Pancreas (tissue), 10 donors: ENCODE results near the gene AUTS2. TPM values are rescaled to one million over a fixed set of nuclear protein-coding genes. Genes with fewer than 3 reads are reported as not detected.

Experiments used
- ATAC-seq, 4 donors: fragments of 200-7000 bp; cut with Tn5 transposase; one replicate each; pipeline versions ENCODE4 v1.8.0 to v1.9.1; 2020; ENCODE audit warnings: mild to moderate bottlenecking in 4 of 4, moderate library complexity in 4 of 4
- DNase-seq, 6 donors: peaks; one replicate each; pipeline ENCODE4 v3.0.0-alpha.2; 2020
- FAIRE-seq: peaks from 2 replicates; lab custom pipeline; 2012; peaks lifted over from hg19 to GRCh38; lab: Jason Lieb, UNC
- H3K27ac ChIP-seq, 4 donors: fragments of 200-600 bp; sonication (generic); 1 replicate in 3 of 4; 2 replicates in 1 of 4; pipeline versions ENCODE4 v1.5.0 to v1.8.0; 2020
- H3K27me3 ChIP-seq, 4 donors: fragments of 200-600 bp; one replicate each; pipeline ENCODE4 v1.8.0; 2021
- H3K36me3 ChIP-seq, 3 donors: fragments of 200-600 bp; sonication (generic) in 1 of 3; one replicate each; pipeline versions ENCODE4 v1.5.0 to v1.8.0; 2020 to 2021
- H3K4me1 ChIP-seq, 3 donors: fragments of 200-600 bp; one replicate each; pipeline ENCODE4 v1.8.0; 2021
- H3K4me3 ChIP-seq, 4 donors: fragments of 200-600 bp; sonication (generic) in 2 of 4; one replicate each; pipeline versions ENCODE4 v1.5.0 to v1.8.0; 2020 to 2021
- H3K9me3 ChIP-seq, 4 donors: fragments of 200-600 bp; one replicate each; pipeline ENCODE4 v1.8.0; 2021
- CTCF ChIP-seq, 4 donors: fragments of 200-600 bp; sonication (generic) in 3 of 4; IDR thresholded peaks; one replicate each; pipeline versions ENCODE4 v1.5.0 to v1.8.0; 2021; ENCODE audit warnings: antibody characterized with exemption in 4 of 4
- WGBS, 2 donors: extraction: QIAGEN DNeasy Blood & Tissue Kit; methylation state at CpG; one replicate each; pipeline ENCODE4 v1.1.7; 2013; 5-methylcytosine and 5-hydroxymethylcytosine counted together
- intact Hi-C, 3 donors: fragments of 100-400 bp; cut with DNase I; formaldehyde crosslinking; loops; one replicate each; pipeline versions ENCODE4 v1.11.1 to v1.14.2; 2022
- polyA plus RNA-seq, 2 donors: library from polyadenylated mRNA; stranded (reverse); fragments of 200-250 nt; gene quantifications; one replicate each; pipeline ENCODE4 v1.2.3, GENCODE V29; 2013
- total RNA-seq, 6 donors: library from RNA; stranded (reverse); fragmentation: NEBNext Ultra II Directional in 4 of 6; extraction: Animal tissue kit (Norgen Biotek cat#: 25700) in 4 of 6; gene quantifications; one replicate each; pipeline versions ENCODE4 v1.2.1 to v1.2.4, GENCODE V29; 2021 to 2023
- donor health status: healthy with polysubstance abuse.
- donor health status: DM: no; HTN: no; CAD: no; lungs with moderate emphysema.
- donor health status: DM: no; HTN: no; CAD: no.
- donor health status: control.
- donor health status: control.
- donor health status: Bipolar disorder and iron deficiency.
- donor health status: DM: yes; HTN: yes; CAD: no.
- donor health status: DM: no; HTN: no; CAD: no.
- donor health status: DM: no; HTN: no; CAD: no.
- donor health status: DM: yes; HTN: yes; CAD: no.

The AUTS2 gene
- total and polyA plus RNA-seq, 8 donors: 5.8 to 16.8 (median 9.9) TPM

- H3K4me3 ChIP-seq: no peak overlapping the region
- H3K36me3 ChIP-seq: no peaks in the 10 kb centered on the region
- no peak overlapping the region for H3K27ac ChIP-seq
- no peak for TF ChIP-seq CTCF (IDR thresholded peaks at IDR 0.05)
- WGBS, 2 donors: 83 to 85% methylated on average over 7 of the region's 7 CpGs
- FAIRE-seq: no peak
- intact Hi-C loops: no loop called here
- no peaks in the 10 kb centered on the region for H3K27me3 ChIP-seq
- no peaks in the 10 kb centered on the region for H3K4me1 ChIP-seq
- H3K9me3 ChIP-seq: no peaks in the 10 kb centered on the region
- no peak for DNase-seq
- no peak for ATAC-seq
These were observed 1132.3 kb downstream of the AUTS2 start for GRCh38 chr7:70730451-70731110.

GRCh38 chr7:70733090-70733489 is 1134.8 kb downstream of the AUTS2 start:
- no peaks in the 10 kb centered on the region for H3K4me1 ChIP-seq

GRCh38 chr7:70734411-70734810 is 1136.1 kb downstream of the AUTS2 start:
- DNase-seq (no peak), FAIRE-seq (no peak), ATAC-seq (no peak)
- no peak for TF ChIP-seq CTCF (IDR thresholded peaks at IDR 0.05)
- Histone ChIP-seq H3K27me3 (no peaks in the 10 kb centered on the region), H3K4me1 (peaks cover 0 to 2% (median 0%) of the 10 kb centered on the region in 3 donors), H3K4me3 (no peak overlapping the region), H3K9me3 (no peaks in the 10 kb centered on the region), H3K27ac (no peak overlapping the region), H3K36me3 (no peaks in the 10 kb centered on the region)
- intact Hi-C loops: no loop called here
- 88 to 96% methylated on average over 2 of the region's 2 CpGs for WGBS, 2 donors

More at GRCh38 chr7:70733090-70733489, 1134.8 kb downstream of the AUTS2 start:
- Histone ChIP-seq H3K4me3 (no peak overlapping the region), H3K27me3 (no peaks in the 10 kb centered on the region), H3K27ac (no peak overlapping the region), H3K9me3 (no peaks in the 10 kb centered on the region), H3K36me3 (no peaks in the 10 kb centered on the region)
- DNase-seq: no peak
- no peak for TF ChIP-seq CTCF (IDR thresholded peaks at IDR 0.05)
- FAIRE-seq: no peak
- ATAC-seq: no peak
- WGBS, 2 donors: 81 to 86% methylated on average over 2 of the region's 2 CpGs
- intact Hi-C loops: no loop called here

GRCh38 chr7:70735313-70735712 is 1137.0 kb downstream of the AUTS2 start:
- Histone ChIP-seq H3K36me3 (no peaks in the 10 kb centered on the region), H3K9me3 (no peaks in the 10 kb centered on the region), H3K4me1 (peaks cover 0 to 2% (median 0%) of the 10 kb centered on the region in 3 donors), H3K27me3 (no peaks in the 10 kb centered on the region), H3K4me3 (no peak overlapping the region), H3K27ac (no peak overlapping the region)
- DNase-seq: no peak
- 84 to 92% methylated on average over 11 of the region's 11 CpGs for WGBS, 2 donors
- no peak for FAIRE-seq
- TF ChIP-seq CTCF (IDR thresholded peaks at IDR 0.05): no peak
- intact Hi-C loops: no loop called here
- ATAC-seq: no peak
